ENCODE results near the gene TRERF1. TPM values are rescaled to one million over a fixed set of nuclear protein-coding genes. Genes with fewer than 3 reads are reported as not detected.

Gene TRERF1
- total and polyA plus RNA-seq, 12 donors = 4.7 to 16.6 (median 8.0) TPM

GRCh38 chr6:42271834-42272805 is 179.6 kb downstream of the TRERF1 start:
- Histone ChIP-seq H3K27ac (no peak overlapping the region), H3K9me3 (replicated peaks in 1 of 3) (no peaks in the 10 kb centered on the region), H3K36me3 (replicated peaks in 1 of 2) (peaks cover 0 to 8% of the 10 kb centered on the region in 2 donors), H3K4me3 (no peak overlapping the region), H3K27me3 (no peaks in the 10 kb centered on the region), H3K4me1 (replicated peaks in 1 of 2) (peaks cover 0 to 5% of the 10 kb centered on the region in 2 donors)
- intact Hi-C loops (cut with DNase I) = no loop called here
- WGBS, 4 donors = 85 to 92% (median 88%) methylated on average over 7 of the region's 7 CpGs
- TF ChIP-seq CTCF (IDR thresholded peaks at IDR 0.05) = no peak
- TF ChIP-seq POLR2A (IDR thresholded peaks at IDR 0.05) = no peak
- DNase-seq = no peak

GRCh38 chr6:42269974-42270510 is 181.7 kb downstream of the TRERF1 start:
- intact Hi-C loops (cut with DNase I) = no loop called here
- Histone ChIP-seq H3K27ac (no peak overlapping the region), H3K4me1 (replicated peaks in 1 of 2) (no peaks in the 10 kb centered on the region), H3K27me3 (no peaks in the 10 kb centered on the region), H3K36me3 (replicated peaks in 1 of 2) (peaks cover 0 to 8% of the 10 kb centered on the region in 2 donors), H3K9me3 (replicated peaks in 1 of 3) (no peaks in the 10 kb centered on the region), H3K4me3 (no peak overlapping the region)
- no peak for DNase-seq
- WGBS, 4 donors = 86 to 91% (median 88%) methylated on average over 4 of the region's 4 CpGs
- TF ChIP-seq CTCF (IDR thresholded peaks at IDR 0.05) = no peak
- TF ChIP-seq POLR2A (IDR thresholded peaks at IDR 0.05) = no peak

- Histone ChIP-seq H3K4me1 (replicated peaks in 1 of 2) (no peaks in the 10 kb centered on the region), H3K27me3 (no peaks in the 10 kb centered on the region), H3K27ac (no peak overlapping the region), H3K4me3 (no peak overlapping the region), H3K36me3 (replicated peaks in 1 of 2) (peaks cover 0 to 8% of the 10 kb centered on the region in 2 donors), H3K9me3 (replicated peaks in 1 of 3) (no peaks in the 10 kb centered on the region)
- 82 to 92% (median 87%) methylated on average over 6 of the region's 6 CpGs for WGBS, 4 donors
- TF ChIP-seq POLR2A (IDR thresholded peaks at IDR 0.05) (no peak), CTCF (IDR thresholded peaks at IDR 0.05) (no peak)
- intact Hi-C loops (cut with DNase I) = no loop called here
- DNase-seq = no peak
These were observed 182.2 kb downstream of the TRERF1 start for GRCh38 chr6:42269553-42269952.

- H3K36me3 ChIP-seq (replicated peaks in 1 of 2) = peaks cover 0 to 8% of the 10 kb centered on the region in 2 donors
- no peak for DNase-seq
- intact Hi-C loops (cut with DNase I) = no loop called here
- no peaks in the 10 kb centered on the region for H3K27me3 ChIP-seq
- H3K4me3 ChIP-seq = no peak overlapping the region
- no peak overlapping the region for H3K27ac ChIP-seq
- 95 to 100% (median 96%) methylated on average over 2 to 7 of the region's 7 CpGs for WGBS, 4 donors
- H3K9me3 ChIP-seq (replicated peaks in 1 of 3) = no peaks in the 10 kb centered on the region
- H3K4me1 ChIP-seq (replicated peaks in 1 of 2) = no peaks in the 10 kb centered on the region
- no peak for TF ChIP-seq POLR2A (IDR thresholded peaks at IDR 0.05)
- TF ChIP-seq CTCF (IDR thresholded peaks at IDR 0.05) = no peak
These were observed 182.9 kb downstream of the TRERF1 start for GRCh38 chr6:42268835-42269204.
